Type B pancreatic cell (in vitro differentiated cells): ENCODE measurements around the gene GPC5. TPM values are rescaled to one million over a fixed set of nuclear protein-coding genes. Genes with fewer than 3 reads are reported as not detected.

Source experiments
- DNase-seq: peaks from one replicate; pipeline ENCODE4 v3.0.0; 2021; ENCODE audit warnings: mixed read lengths; ENCODE audit not compliant: unreplicated experiment; ENCODE audit errors: extremely low spot score
- H3K27ac Mint-ChIP-seq: 2 replicates; pipeline ENCODE4 v1.8.0; 2021; ENCODE audit warnings: mild to moderate bottlenecking, mixed read lengths
- H3K27me3 Mint-ChIP-seq: 2 replicates; pipeline ENCODE4 v1.8.0; 2021; ENCODE audit warnings: mixed read lengths
- H3K36me3 Mint-ChIP-seq: 2 replicates; pipeline ENCODE4 v1.8.0; 2021; ENCODE audit warnings: mixed read lengths
- H3K4me1 Mint-ChIP-seq: one replicate; pipeline ENCODE4 v1.8.0; 2021; ENCODE audit warnings: mixed read lengths; ENCODE audit not compliant: unreplicated experiment
- H3K4me3 Mint-ChIP-seq: 2 replicates; pipeline ENCODE4 v1.8.0; 2021; ENCODE audit warnings: mild to moderate bottlenecking, mixed read lengths
- H3K9me3 Mint-ChIP-seq: 2 replicates; pipeline ENCODE4 v1.8.0; 2021; ENCODE audit warnings: mixed read lengths
- CTCF ChIP-seq: fragments of 200-600 bp; sonication (generic); conservative IDR thresholded peaks from 2 replicates; pipeline ENCODE4 v1.5.0; 2021; ENCODE audit warnings: antibody characterized with exemption, mild to moderate bottlenecking
- total RNA-seq: library from RNA; stranded (reverse); gene quantifications from 2 replicates; pipeline ENCODE4 v1.2.1, GENCODE V29; 2021; ENCODE audit warnings: low replicate concordance

Gene GPC5
- total RNA-seq, 1 donor from 2014 or later, result 2.8 TPM

- TF ChIP-seq CTCF, result no peak
- Mint-ChIP-seq H3K9me3 (no peaks in the 10 kb centered on the region), H3K36me3 (no peaks in the 10 kb centered on the region), H3K27ac (no peak overlapping the region), H3K4me1 (no peaks in the 10 kb centered on the region), H3K27me3 (no peaks in the 10 kb centered on the region), H3K4me3 (no peak overlapping the region)
- DNase-seq, result no peak
Measured at GRCh38 chr13:92412996-92413395, 1014.6 kb downstream of the GPC5 start.

DNA sequence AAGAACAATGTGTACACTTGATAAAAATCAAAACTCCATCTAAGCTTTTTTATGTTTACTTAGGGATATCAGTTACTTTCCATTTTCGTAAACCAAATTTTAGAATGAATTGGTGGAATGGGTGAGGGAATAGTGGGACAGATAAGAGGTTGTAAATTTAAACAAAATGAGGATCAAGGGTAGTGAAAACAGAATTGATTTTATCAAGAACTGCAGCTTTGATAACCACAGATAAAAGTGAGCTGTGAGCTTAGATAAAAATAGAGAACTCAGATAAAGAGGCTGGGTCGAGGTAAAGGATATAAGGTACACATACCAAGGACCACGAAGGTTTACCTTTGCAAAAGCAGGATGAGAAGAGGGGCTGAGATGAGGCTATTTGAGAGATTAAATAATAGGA, 1015.0 kb downstream of the GPC5 start:
- no peak for DNase-seq
- Mint-ChIP-seq H3K9me3 (no peaks in the 10 kb centered on the region), H3K27me3 (no peaks in the 10 kb centered on the region), H3K27ac (no peak overlapping the region), H3K36me3 (no peaks in the 10 kb centered on the region), H3K4me3 (no peak overlapping the region), H3K4me1 (no peaks in the 10 kb centered on the region)
- no peak for TF ChIP-seq CTCF

DNA sequence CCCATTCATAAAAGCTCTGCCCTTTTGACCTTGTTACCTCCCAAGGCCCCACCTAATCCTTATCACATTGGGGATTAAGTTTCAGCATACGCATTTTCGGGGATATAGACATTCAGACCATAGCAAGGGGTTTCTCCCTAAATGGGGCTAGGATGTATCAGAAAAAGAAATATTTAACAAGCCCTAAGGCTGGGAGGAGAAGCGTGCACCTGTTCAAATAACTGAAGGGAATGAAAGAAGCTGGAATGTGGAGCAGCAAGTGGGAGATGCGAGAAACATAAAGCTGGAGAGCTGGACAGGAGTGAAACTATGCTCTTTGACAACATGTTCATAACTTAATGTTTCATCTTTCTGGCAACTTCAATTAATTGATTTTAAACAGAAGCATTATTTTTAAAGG, 1016.4 kb downstream of the GPC5 start:
- Mint-ChIP-seq H3K27ac (no peak overlapping the region), H3K27me3 (no peaks in the 10 kb centered on the region), H3K9me3 (no peaks in the 10 kb centered on the region), H3K36me3 (no peaks in the 10 kb centered on the region), H3K4me1 (peaks cover 4% of the 10 kb centered on the region), H3K4me3 (no peak overlapping the region)
- no peak for DNase-seq
- no peak for TF ChIP-seq CTCF

DNA sequence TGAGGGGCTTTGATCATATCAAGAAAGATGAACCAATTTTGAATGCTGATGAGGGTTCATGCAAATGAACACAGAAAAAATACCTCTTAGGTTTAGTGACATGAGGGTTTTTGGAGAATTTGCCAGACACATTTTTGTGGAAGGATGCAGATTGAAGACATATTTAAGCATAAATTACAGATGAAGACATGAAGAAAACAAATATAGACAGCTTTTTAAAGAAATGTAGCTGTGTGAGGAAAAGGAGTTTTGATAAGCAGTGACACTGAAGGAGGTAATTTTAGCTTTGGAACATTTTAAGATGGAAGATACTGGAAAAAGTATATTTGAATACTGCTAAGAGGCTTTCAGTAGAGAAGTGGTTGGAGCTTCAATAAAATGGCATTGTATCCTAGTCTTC, 1017.4 kb downstream of the GPC5 start:
- no peak overlapping the region for H3K4me3 Mint-ChIP-seq
- no peaks in the 10 kb centered on the region for H3K27me3 Mint-ChIP-seq
- no peak for DNase-seq
- no peak for TF ChIP-seq CTCF
- H3K9me3 Mint-ChIP-seq, result no peaks in the 10 kb centered on the region
- no peaks in the 10 kb centered on the region for H3K36me3 Mint-ChIP-seq
- peaks cover 4% of the 10 kb centered on the region for H3K4me1 Mint-ChIP-seq
- no peak overlapping the region for H3K27ac Mint-ChIP-seq

DNA sequence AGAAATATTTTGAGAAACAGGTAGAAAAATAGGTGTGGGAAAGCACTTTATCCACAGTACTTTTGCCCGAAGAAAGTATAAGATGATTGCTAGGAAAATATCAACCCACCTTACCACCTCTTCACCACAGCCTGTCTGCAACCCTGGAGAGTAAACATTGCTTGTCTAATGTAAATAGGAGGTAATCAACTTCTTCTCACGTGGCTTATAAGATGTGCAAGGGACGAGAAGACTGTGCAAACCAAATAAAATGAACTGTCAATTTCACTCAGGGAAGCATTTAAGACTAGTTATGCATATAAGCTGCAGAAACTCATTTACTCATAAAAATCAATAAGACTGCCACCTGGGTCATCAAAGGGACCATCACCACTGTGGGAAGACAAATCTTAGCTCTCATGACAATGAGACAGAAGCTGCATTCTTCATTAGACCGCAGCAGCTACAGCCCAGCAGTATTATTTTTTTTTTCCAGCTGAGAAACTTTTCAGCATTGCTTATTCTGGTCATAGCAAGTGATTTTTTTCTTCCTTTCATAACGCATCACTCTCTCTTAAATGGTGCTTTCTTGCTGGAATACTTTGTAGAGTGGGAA, 1020.5 kb downstream of the GPC5 start:
- Mint-ChIP-seq H3K4me3 (no peak overlapping the region), H3K27ac (no peak overlapping the region), H3K4me1 (peaks cover 4% of the 10 kb centered on the region), H3K9me3 (peaks cover 4% of the 10 kb centered on the region), H3K36me3 (no peaks in the 10 kb centered on the region), H3K27me3 (no peaks in the 10 kb centered on the region)
- DNase-seq, result no peak
- TF ChIP-seq CTCF, result no peak

DNA sequence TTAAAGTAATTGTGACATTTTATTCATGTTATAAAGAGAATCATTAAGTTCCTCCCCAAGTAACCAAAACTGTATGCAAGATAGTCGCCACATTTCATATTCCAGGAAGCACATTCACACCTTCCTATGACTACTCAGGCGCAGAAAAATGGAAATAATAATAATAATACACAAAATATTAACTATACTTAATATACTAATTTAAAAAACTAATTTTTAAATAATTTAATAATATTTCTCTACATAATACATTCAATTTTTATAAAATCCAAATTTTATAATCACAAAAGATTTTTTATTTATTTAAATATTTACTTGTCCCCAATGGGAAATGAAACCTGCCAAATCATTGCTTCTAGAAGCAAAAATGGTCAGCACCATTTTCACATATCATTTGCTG, 1030.8 kb downstream of the GPC5 start:
- TF ChIP-seq CTCF, result no peak
- H3K27ac Mint-ChIP-seq, result no peak overlapping the region
- H3K9me3 Mint-ChIP-seq, result peaks cover 13% of the 10 kb centered on the region
- no peak overlapping the region for H3K4me3 Mint-ChIP-seq
- H3K27me3 Mint-ChIP-seq, result no peaks in the 10 kb centered on the region
- H3K4me1 Mint-ChIP-seq, result no peaks in the 10 kb centered on the region
- no peaks in the 10 kb centered on the region for H3K36me3 Mint-ChIP-seq
- no peak for DNase-seq
